22Rv1 (cell line): ENCODE results near the gene MTF2.

ENCODE experiments used
- CTCF ChIP-seq: fragments of 450-650 bp; IDR thresholded peaks from 2 replicates; pipeline ENCODE4 v1.5.1; 2017; ENCODE audit warnings: mild to moderate bottlenecking
- ZFX ChIP-seq: fragments of 450-650 bp; IDR thresholded peaks from 2 replicates; pipeline ENCODE4 v1.6.1; 2017; ENCODE audit warnings: antibody characterized with exemption, borderline replicate concordance

DNA sequence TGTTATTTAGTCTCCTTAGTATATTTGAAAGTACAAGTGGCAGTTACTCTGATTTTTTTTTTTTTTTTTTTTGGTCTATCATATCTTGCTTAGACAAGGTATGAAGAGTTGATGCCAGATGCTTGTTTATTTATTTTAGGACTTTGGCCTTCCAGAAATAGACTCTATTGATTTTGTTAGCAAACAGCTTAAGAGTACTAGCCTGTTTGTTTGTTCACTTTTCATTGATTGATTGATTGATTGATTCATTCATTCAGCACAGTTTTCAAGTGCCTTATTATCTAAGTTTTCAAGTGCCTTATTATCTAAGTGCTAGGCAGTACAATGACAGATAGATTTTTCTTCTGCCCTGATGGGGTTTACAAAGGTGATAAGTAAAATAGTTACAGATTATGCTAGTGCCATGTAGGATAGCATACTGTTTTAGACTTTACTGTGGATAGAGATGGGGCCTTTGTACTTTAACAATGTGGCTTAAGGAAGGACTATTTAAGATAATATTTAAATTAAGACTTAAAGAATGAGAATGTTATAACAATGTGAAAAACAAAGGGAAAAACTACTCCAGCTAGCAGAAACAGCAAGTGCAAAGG lies 50.5 kb downstream of the MTF2 start:
- TF ChIP-seq CTCF (no peak), ZFX (no peak)
